ENCODE data around the gene UBASH3B. TPM values are rescaled to one million over a fixed set of nuclear protein-coding genes. Genes with fewer than 3 reads are reported as not detected.

UBASH3B gene
- total and polyA plus RNA-seq, 2 of the 13 experiments (the other 11 are each of a cell fraction or from before 2014, with no cell fraction given) = 4.4 to 7.6 TPM

DNA sequence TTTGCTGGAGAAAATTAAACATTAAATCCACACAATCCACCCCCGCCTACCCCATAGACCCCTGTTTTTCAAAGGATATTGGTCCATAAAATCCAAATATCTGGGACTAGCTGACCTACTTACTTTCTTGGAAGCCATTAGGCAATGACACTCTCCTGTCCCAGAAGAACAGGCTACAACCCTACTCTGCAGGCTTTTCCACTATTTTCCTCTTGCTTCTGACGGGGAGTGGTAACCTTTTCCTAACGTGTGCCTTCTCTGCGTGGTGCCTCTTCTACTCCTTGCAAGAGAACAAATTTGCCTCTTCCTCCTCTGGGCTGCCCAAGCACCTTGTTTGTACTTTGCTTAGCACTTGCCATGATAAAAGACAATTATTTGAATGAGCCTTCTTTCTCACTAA lies 51.6 kb downstream of the UBASH3B start:
- H3K4me3 ChIP-seq (replicated peaks in 1 of 3; ENCODE audit: insufficient read depth in 1 of 3, low read depth in 2 of 3, low read length in 3 of 3) = no peak overlapping the region
- CTCF ChIA-PET (ENCODE audit: low intra/inter-chr PET ratio, low total read pairs) = no interaction called here
- H3K9ac ChIP-seq (ENCODE audit: insufficient read depth, low read depth, low read length) = peak overlapping the region; percentile 67; the same call in 1 of the 2 replicates
- BruUV-seq (replicated peaks) = no TSS peak
- peaks cover 0 to 1% of the 10 kb centered on the region in 2 experiments; a peak in 1 of 5 replicates for H3K36me3 ChIP-seq (replicated peaks in 1 of 2; ENCODE audit: control insufficient read depth in 1 of 2, insufficient read depth in 2 of 2, low read length in 2 of 2)
- H3K4me2 ChIP-seq (ENCODE audit: low read depth, low read length) = peak overlapping the region; percentile 59
- no peak overlapping the region for H2AFZ ChIP-seq (ENCODE audit: low read length)
- DNase-seq (ENCODE audit: low spot score) (no peak), FAIRE-seq (no peak), ATAC-seq (no peak)
- peaks cover 35% of the 10 kb centered on the region for H3K4me1 ChIP-seq (ENCODE audit: insufficient read depth, low read length)
- peak overlapping the region; percentile 78 for H3K27ac ChIP-seq (ENCODE audit: extremely low read length, insufficient read depth, low read length)
- TF ChIP-seq HOXA9 (CRISPR knock-in tag; IDR thresholded peaks at IDR 0.05; ENCODE audit: borderline replicate concordance) = no peak
- TF ChIP-seq STAG1 (CRISPR knock-in tag; IDR thresholded peaks at IDR 0.05) = no peak
- WGBS (ENCODE audit: low lambda C conversion rate) = 90% methylated on average over 4 of the region's 4 CpGs
- POLR2A ChIA-PET = interaction anchor here (1.5 kb wide), 1 partner anchor 51 kb away, joined by 5 read pairs; the partner anchor contains the start of gene UBASH3B
- H3K9me3 ChIP-seq (ENCODE audit: low read length) = no peaks in the 10 kb centered on the region
- in situ Hi-C loops (cut with HindIII; ENCODE audit: extremely low pct_ligation_motif_present, low pct_unique_long_range_greater_than_20kb) = no loop called here
- no peaks in the 10 kb centered on the region for H3K27me3 ChIP-seq (ENCODE audit: control insufficient read depth in 1 of 2, insufficient read depth in 2 of 2, low read length in 2 of 2)
- intact Hi-C loops (cut with micrococcal nuclease; ENCODE audit: unreplicated experiment) = loop anchor here (2.0 kb wide), 1 partner anchor 64 kb away; no protein-coding TSS in a partner anchor
- no peaks in the 10 kb centered on the region for H3K79me2 ChIP-seq (ENCODE audit: insufficient read depth, low read length)
- H4K20me1 ChIP-seq (ENCODE audit: insufficient read depth, low read length) = no peaks in the 10 kb centered on the region

GRCh38 chr11:122707901-122708300 lies 52.4 kb downstream of the UBASH3B start:
- H3K9ac ChIP-seq (ENCODE audit: insufficient read depth, low read depth, low read length) = no peak overlapping the region
- in situ Hi-C loops (cut with HindIII; ENCODE audit: extremely low pct_ligation_motif_present, low pct_unique_long_range_greater_than_20kb) = no loop called here
- no peak overlapping the region for H2AFZ ChIP-seq (ENCODE audit: low read length)
- CTCF ChIA-PET (ENCODE audit: low intra/inter-chr PET ratio, low total read pairs) = no interaction called here
- H3K4me2 ChIP-seq (ENCODE audit: low read depth, low read length) = no peak overlapping the region
- FAIRE-seq = no peak
- DNase-seq (ENCODE audit: low spot score) = no peak
- no peaks in the 10 kb centered on the region for H3K27me3 ChIP-seq (ENCODE audit: control insufficient read depth in 1 of 2, insufficient read depth in 2 of 2, low read length in 2 of 2)
- H3K36me3 ChIP-seq (replicated peaks in 1 of 2; ENCODE audit: control insufficient read depth in 1 of 2, insufficient read depth in 2 of 2, low read length in 2 of 2) = peaks cover 0 to 1% of the 10 kb centered on the region in 2 experiments; a peak in 1 of 5 replicates
- POLR2A ChIA-PET = no interaction called here
- peaks cover 35% of the 10 kb centered on the region for H3K4me1 ChIP-seq (ENCODE audit: insufficient read depth, low read length)
- no peaks in the 10 kb centered on the region for H3K79me2 ChIP-seq (ENCODE audit: insufficient read depth, low read length)
- no peak overlapping the region for H3K27ac ChIP-seq (ENCODE audit: extremely low read length, insufficient read depth, low read length)
- no peak overlapping the region for H3K4me3 ChIP-seq (replicated peaks in 1 of 3; ENCODE audit: insufficient read depth in 1 of 3, low read depth in 2 of 3, low read length in 3 of 3)
- WGBS (ENCODE audit: low lambda C conversion rate) = 86% methylated on average over 4 of the region's 4 CpGs
- no peaks in the 10 kb centered on the region for H4K20me1 ChIP-seq (ENCODE audit: insufficient read depth, low read length)
- intact Hi-C loops (cut with micrococcal nuclease; ENCODE audit: unreplicated experiment) = loop anchor here (2.0 kb wide), 1 partner anchor 65 kb away; no protein-coding TSS in a partner anchor
- no peak for ATAC-seq
- TF ChIP-seq, protein P1, sequence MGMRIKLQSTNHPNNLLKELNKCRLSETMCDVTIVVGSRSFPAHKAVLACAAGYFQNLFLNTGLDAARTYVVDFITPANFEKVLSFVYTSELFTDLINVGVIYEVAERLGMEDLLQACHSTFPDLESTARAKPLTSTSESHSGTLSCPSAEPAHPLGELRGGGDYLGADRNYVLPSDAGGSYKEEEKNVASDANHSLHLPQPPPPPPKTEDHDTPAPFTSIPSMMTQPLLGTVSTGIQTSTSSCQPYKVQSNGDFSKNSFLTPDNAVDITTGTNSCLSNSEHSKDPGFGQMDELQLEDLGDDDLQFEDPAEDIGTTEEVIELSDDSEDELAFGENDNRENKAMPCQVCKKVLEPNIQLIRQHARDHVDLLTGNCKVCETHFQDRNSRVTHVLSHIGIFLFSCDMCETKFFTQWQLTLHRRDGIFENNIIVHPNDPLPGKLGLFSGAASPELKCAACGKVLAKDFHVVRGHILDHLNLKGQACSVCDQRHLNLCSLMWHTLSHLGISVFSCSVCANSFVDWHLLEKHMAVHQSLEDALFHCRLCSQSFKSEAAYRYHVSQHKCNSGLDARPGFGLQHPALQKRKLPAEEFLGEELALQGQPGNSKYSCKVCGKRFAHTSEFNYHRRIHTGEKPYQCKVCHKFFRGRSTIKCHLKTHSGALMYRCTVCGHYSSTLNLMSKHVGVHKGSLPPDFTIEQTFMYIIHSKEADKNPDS (CRISPR knock-in tag; IDR thresholded peaks at IDR 0.05) = no peak
- TF ChIP-seq THAP8 (CRISPR knock-in tag; IDR thresholded peaks at IDR 0.05; ENCODE audit: borderline replicate concordance) (no peak), GTF2F1 (IDR thresholded peaks at IDR 0.05; ENCODE audit: low read length) (no peak)
- TF ChIP-seq, protein P2, sequence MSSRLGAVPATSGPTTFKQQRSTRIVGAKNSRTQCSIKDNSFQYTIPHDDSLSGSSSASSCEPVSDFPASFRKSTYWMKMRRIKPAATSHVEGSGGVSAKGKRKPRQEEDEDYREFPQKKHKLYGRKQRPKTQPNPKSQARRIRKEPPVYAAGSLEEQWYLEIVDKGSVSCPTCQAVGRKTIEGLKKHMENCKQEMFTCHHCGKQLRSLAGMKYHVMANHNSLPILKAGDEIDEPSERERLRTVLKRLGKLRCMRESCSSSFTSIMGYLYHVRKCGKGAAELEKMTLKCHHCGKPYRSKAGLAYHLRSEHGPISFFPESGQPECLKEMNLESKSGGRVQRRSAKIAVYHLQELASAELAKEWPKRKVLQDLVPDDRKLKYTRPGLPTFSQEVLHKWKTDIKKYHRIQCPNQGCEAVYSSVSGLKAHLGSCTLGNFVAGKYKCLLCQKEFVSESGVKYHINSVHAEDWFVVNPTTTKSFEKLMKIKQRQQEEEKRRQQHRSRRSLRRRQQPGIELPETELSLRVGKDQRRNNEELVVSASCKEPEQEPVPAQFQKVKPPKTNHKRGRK (CRISPR knock-in tag; IDR thresholded peaks at IDR 0.05) = no peak
- H3K9me3 ChIP-seq (ENCODE audit: low read length) = no peaks in the 10 kb centered on the region
- BruUV-seq (replicated peaks) = no TSS peak

All from HepG2 (cell line).